Measurements from ENCODE around the gene PLXNA2.
A peak's percentile ranks its signal among the peaks of the same experiment; 100 is the strongest.

Gene PLXNA2

DNA sequence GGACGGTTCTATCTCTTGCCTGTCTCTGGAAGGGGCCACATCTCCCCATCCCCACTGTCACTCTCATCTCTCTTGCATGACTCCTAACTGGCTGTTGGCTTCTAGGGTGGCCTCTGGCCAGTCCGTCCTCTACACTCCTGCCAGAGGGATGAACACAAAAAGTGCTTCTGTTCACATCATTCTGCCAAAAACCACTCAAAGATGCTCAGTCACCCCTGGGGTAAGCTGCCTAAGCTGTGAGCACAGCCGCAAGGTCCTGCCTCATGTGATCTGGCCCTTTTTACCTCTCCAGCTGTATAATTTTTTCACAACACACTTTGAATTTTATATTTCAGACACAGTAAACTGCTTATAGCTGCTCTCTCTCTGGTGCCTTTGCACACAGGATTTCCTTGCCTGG lies 235.7 kb downstream of the PLXNA2 start:
- H3K27ac Mint-ChIP-seq, result no peak overlapping the region
- no peak overlapping the region for H3K4me3 Mint-ChIP-seq
- peaks cover 10% of the 10 kb centered on the region for H3K4me1 Mint-ChIP-seq
- peaks cover 7% of the 10 kb centered on the region for H3K27me3 Mint-ChIP-seq (ENCODE audit: low read depth)
- no peaks in the 10 kb centered on the region for H3K36me3 Mint-ChIP-seq (ENCODE audit: low read depth)
- TF ChIP-seq, protein P1, sequence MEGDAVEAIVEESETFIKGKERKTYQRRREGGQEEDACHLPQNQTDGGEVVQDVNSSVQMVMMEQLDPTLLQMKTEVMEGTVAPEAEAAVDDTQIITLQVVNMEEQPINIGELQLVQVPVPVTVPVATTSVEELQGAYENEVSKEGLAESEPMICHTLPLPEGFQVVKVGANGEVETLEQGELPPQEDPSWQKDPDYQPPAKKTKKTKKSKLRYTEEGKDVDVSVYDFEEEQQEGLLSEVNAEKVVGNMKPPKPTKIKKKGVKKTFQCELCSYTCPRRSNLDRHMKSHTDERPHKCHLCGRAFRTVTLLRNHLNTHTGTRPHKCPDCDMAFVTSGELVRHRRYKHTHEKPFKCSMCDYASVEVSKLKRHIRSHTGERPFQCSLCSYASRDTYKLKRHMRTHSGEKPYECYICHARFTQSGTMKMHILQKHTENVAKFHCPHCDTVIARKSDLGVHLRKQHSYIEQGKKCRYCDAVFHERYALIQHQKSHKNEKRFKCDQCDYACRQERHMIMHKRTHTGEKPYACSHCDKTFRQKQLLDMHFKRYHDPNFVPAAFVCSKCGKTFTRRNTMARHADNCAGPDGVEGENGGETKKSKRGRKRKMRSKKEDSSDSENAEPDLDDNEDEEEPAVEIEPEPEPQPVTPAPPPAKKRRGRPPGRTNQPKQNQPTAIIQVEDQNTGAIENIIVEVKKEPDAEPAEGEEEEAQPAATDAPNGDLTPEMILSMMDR (IDR thresholded peaks at IDR 0.05; ENCODE audit: unreplicated experiment in 3 of 3), result no peak
- H3K9me3 Mint-ChIP-seq, result peaks cover 6% of the 10 kb centered on the region

DNA sequence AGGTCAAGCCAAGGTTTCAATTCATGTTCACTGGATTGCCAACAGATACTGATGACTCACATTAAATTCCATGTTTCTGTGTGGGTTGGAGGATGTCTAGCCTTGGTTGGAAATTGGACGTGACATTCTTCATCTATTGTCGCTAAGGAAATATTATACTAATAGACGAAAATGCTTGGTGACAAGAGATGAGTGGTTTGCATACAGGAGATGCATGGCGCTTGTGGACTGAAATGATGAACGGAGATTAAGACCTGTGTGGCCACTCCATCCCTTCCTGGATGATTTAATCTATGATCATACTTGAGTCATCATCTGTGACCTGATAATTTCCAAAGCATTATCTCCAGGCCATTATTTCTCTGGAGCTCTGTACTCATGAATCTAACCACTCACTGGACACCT lies 236.2 kb downstream of the PLXNA2 start:
- peaks cover 4% of the 10 kb centered on the region for H3K27me3 Mint-ChIP-seq (ENCODE audit: low read depth)
- no peaks in the 10 kb centered on the region for H3K36me3 Mint-ChIP-seq (ENCODE audit: low read depth)
- H3K9me3 Mint-ChIP-seq, result peaks cover 6% of the 10 kb centered on the region
- H3K4me3 Mint-ChIP-seq, result no peak overlapping the region
- TF ChIP-seq, protein P1 (IDR thresholded peaks at IDR 0.05; ENCODE audit: unreplicated experiment in 3 of 3), result no peak
- H3K27ac Mint-ChIP-seq, result no peak overlapping the region
- H3K4me1 Mint-ChIP-seq, result peaks cover 10% of the 10 kb centered on the region

DNA sequence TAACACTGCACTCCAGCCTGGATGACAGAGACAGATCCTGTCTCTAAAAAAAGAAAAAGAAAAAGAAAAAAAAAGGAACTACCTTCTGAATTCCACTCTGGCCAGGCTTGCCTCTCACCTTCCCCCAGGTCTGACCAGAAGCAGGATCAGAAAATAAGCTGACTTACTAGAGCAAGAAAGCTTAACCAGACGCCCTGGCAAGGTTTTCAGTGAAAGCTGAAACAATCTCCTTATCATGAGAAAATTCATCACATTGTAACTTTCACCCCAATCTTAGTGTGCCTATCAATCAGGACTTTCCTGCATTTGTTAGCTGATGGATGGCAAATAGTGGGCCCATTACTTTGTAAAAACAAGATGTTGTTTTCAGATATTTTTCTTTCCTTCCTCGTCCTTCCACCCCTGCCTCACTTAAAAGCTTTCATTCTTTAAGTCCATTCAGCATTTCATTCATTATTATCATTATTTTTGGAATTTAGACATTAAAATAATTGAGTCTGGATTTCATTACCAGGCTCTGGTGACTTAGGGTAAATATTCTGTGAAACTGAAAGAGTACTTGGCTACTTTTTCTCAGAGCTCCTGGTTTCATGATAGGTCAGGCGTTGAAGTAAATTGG lies 236.8 kb downstream of the PLXNA2 start:
- Mint-ChIP-seq H3K4me3 (no peak overlapping the region), H3K27ac (no peak overlapping the region)

GRCh38 chr1:208006258-208006920 lies 237.8 kb downstream of the PLXNA2 start:
- Mint-ChIP-seq H3K36me3 (ENCODE audit: low read depth) (no peaks in the 10 kb centered on the region), H3K4me1 (peaks cover 10% of the 10 kb centered on the region), H3K27ac (no peak overlapping the region), H3K9me3 (peaks cover 12% of the 10 kb centered on the region), H3K27me3 (ENCODE audit: low read depth) (peaks cover 10% of the 10 kb centered on the region), H3K4me3 (no peak overlapping the region)
- TF ChIP-seq, protein P1 (IDR thresholded peaks at IDR 0.05; ENCODE audit: unreplicated experiment in 3 of 3), result no peak

More for the DNA sequence above, 236.8 kb downstream of the PLXNA2 start:
- H3K36me3 Mint-ChIP-seq (ENCODE audit: low read depth), result no peaks in the 10 kb centered on the region
- peaks cover 4% of the 10 kb centered on the region for H3K27me3 Mint-ChIP-seq (ENCODE audit: low read depth)
- TF ChIP-seq, protein P1 (IDR thresholded peaks at IDR 0.05; ENCODE audit: unreplicated experiment in 3 of 3), result no peak
- H3K9me3 Mint-ChIP-seq, result peaks cover 6% of the 10 kb centered on the region
- H3K4me1 Mint-ChIP-seq, result peaks cover 10% of the 10 kb centered on the region

- H3K4me3 Mint-ChIP-seq, result no peak overlapping the region
- TF ChIP-seq, protein P1 (IDR thresholded peaks at IDR 0.05; ENCODE audit: unreplicated experiment in 3 of 3), result no peak
- H3K4me1 Mint-ChIP-seq, result peaks cover 10% of the 10 kb centered on the region
- H3K27me3 Mint-ChIP-seq (ENCODE audit: low read depth), result peaks cover 10% of the 10 kb centered on the region
- H3K9me3 Mint-ChIP-seq, result peaks cover 15% of the 10 kb centered on the region
- no peaks in the 10 kb centered on the region for H3K36me3 Mint-ChIP-seq (ENCODE audit: low read depth)
- H3K27ac Mint-ChIP-seq, result peak overlapping the region in 2 of 3 experiments; percentile 8 to 16
Measured at GRCh38 chr1:208004851-208005250, 239.3 kb downstream of the PLXNA2 start.

DNA sequence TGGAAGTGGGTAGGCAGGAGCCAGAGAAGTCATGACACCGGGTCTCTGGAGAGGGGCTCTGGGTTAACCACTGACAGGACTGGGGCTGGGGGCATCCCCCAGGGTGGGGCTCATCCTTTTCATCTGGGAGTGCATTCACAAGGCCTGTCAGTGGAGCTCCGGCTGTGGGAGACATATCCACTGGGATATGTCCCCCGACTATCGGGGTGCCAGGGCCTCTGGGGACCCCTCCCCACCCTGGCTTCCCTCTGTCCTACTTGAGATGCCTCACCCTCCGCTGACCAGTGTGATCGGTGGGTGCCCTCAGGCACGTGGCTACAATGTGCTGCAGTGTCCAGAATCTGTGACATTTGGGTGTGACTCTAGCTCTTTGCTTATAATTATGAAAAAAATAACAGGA lies 240.9 kb downstream of the PLXNA2 start:
- TF ChIP-seq, protein P1 (IDR thresholded peaks at IDR 0.05; ENCODE audit: unreplicated experiment in 3 of 3), result no peak
- Mint-ChIP-seq H3K27ac (no peak overlapping the region), H3K9me3 (peaks cover 15% of the 10 kb centered on the region), H3K4me1 (peaks cover 10% of the 10 kb centered on the region), H3K27me3 (ENCODE audit: low read depth) (peaks cover 14% of the 10 kb centered on the region), H3K36me3 (ENCODE audit: low read depth) (no peaks in the 10 kb centered on the region), H3K4me3 (no peak overlapping the region)

Measured in nephron (organoid).